Raji (cell line): ENCODE data around the gene UPK3A.

Experiments used
- POLR2A ChIP-seq: IDR thresholded peaks from 2 replicates; pipeline ENCODE4 v1.6.1; 2011; ENCODE audit warnings: low read depth, low read length, control low read depth; ENCODE audit not compliant: insufficient read depth

The UPK3A gene

DNA sequence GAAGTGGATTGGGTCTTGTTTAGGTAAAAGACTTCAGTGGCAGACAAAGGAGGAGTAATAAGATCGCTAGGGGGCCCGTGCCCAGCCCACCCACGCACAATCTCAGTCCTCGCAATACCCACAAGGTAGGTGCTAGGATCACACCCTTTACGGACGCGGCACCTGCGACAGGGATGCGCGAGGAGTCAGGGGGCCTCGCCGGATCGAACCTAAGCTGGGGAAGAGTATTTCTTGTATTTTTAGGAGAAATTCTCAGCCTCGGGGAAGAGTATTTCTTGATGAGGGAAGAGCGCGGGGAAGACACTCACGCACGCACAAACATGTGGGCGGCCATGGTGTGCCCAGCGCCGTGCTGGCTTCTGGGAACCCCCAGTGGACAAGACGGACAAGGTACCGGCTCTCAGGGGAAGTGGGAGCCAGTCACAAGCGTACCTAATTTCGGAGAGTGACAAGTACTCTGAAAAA lies 24.2 kb downstream of the UPK3A start:
- TF ChIP-seq POLR2A = no peak

DNA sequence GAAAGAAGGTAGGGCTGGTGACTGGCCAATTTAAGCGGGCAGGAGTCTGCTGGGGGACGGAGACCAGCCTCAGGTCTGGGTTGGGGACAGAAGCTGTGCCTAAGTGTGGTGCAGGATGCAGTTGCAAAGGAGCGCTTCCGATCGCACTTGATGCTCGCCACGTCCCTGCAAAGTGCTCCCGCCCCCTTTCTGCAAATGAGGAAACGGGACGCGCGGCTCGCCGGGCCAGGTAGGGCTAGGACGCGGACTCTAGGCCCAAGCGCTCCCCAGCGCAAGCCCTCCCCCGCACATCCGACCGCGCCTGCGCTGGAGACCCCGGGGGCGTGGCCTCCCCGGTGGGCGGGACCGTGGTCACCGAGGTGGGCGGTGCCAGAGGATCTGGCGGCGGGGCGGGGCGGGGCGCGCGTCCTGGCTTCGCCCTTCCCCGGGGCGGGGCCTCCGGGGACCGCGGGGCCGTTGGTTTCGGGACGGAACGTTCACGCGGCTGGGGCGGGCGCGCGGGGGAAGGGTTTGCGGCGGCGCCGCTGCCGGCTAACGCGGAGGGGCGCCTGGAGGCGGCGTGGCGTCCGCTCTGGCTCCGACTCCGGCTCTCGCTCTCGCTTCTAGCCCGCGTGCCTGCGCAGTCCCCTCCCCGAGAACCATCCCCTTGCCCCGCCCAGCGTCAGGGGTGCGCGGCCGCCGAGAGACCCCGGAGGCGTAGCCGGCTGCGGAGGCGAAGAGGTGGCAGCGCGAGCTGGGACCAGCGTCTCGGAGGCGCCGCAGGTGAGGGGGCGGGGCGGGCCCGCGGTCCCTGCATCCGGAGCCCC lies 24.9 kb downstream of the UPK3A start, which contains the start of gene FAM118A:
TSS of gene FAM118A (plus strand) at position 513 of the 806 bp plus-strand sequence. CDS start 12,446 bp downstream, outside the sequence.
- TF ChIP-seq POLR2A = peak; percentile 80

GRCh38 chr22:45310331-45310976 lies 25.7 kb downstream of the UPK3A start:
- no peak for TF ChIP-seq POLR2A

DNA sequence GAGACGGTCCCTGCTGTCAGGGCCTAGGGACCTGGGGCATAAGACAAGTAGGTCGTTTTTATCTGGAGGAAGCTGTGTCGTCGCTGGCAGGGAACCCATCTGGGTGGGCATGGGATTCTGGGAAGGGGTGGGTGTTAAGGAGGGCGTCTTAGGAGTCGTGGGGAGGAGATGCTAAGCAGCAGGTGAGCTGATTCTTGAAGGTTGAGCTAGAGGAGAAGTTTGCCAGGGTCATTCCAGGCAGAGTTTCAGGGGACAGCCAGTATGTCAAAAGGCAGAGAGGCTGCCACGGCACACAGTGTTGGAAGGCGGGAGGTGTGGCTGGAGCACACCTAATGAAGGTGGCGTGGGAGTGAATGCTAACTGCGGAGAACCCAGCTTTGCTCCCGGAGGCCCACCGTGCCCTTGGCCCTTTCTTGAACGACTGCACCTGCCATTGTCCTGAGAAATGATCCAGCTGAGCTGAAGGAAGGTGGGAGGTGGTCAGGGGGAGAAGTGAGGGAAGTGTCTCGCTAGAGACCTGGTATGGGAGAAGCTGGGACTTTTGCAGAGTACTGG lies 26.3 kb downstream of the UPK3A start:
- no peak for TF ChIP-seq POLR2A

DNA sequence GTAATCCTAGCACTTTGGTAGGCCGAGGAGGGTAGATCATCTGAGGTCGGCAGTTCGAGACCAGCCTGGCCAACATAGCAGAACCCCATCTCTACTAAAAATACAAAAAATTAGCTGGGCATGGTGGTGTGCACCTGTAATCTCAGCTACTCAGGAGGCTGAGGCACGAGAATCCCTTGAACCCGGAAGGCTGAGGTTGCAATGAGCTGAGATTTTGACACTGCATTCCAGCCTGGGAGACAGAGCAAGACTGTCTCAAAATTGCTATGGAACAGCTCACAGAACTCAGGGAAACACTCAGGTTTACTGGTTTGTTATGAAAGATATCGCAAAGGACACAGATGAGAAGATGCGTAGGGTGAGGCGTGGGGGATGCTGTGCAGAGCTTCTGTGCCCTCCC lies 27.7 kb downstream of the UPK3A start:
- TF ChIP-seq POLR2A = no peak

DNA sequence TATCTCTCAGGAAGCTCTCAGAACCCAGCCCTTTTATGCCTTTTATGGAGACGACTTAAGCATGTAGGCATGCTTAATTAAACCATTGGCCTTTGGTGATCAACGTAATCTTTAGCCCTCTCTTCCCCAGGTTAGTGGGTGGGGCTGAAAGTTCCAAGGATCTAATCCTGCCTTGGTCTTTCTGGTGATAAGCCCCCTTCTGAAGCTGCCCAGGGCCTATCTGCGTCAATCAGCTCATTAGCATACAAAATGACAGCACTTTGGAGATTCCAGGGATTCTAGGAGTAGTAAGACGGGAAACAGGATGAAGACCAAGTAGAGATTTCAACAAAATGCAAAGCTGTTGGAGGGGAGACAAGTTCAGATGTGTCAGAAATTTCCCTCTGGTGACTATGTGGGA lies 28.1 kb downstream of the UPK3A start:
- no peak for TF ChIP-seq POLR2A

DNA sequence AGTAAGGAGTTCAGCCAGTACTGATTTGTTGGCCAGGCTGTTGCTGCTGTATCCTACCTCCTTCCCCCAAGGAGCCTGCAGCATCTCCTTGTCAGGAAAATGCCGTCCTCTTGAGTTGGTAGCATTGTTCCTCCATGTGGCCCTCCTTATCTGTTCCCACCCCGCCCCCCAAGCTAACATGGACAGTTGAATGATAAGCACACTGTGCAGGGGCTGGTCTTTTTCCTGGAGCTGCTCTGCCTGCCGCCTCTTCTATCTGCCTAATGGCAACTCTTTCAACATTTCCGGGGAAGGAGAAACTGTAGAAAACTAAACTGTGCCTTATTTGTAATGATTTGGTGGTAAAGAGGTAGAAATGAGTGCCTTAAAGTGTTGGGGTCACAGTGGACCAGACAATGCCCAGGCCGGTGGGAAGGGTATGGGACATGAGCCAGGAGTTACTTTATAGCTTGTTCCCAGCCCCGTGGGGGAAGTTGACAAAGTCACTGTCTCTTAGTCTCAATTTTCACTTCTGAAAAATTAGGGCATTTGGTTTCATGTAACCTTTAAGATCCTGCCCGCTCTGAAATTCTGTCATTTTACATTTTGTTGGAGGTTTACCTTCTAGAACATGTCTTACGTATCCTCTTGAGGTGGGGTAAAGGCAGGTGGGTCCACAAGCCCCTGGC lies 29.4 kb downstream of the UPK3A start:
- no peak for TF ChIP-seq POLR2A

- TF ChIP-seq POLR2A = no peak
Observed at GRCh38 chr22:45314786-45315185, 30.0 kb downstream of the UPK3A start.

DNA sequence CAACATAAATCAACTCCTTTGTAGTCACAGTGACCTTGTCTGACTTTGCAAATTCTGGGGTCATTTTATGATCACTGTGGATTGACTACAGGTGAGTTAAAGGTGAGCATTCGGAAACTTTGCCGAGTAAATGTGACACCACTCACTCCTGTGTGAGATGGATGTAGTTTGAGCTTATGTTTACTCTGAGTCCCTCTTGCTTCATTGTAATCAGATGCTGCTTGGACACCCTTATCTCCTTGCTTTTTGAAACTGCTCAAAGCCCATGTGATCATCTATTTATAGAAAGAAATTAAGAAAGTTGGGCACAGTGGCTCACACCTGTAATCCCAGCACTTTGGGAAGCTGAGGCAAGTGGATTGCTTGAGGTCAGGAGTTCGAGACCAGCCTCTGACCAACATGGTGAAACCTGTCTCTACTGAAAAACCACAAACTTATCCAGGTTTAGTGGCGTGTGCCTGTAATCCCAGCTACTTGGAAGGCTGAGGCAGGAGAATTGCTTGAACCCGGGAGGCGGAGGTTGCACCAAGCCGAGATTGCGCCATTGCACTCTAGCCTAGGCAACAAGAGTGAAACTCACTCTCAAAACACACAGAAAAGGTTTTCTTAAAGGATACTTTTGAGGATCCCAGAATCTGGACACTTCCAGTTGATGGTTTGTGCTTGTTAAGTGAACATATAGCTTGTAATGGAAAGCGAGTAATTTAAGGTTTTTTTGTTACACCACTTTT lies 32.2 kb downstream of the UPK3A start:
- TF ChIP-seq POLR2A = no peak

GRCh38 chr22:45317551-45318167 lies 32.9 kb downstream of the UPK3A start:
- TF ChIP-seq POLR2A = no peak

DNA sequence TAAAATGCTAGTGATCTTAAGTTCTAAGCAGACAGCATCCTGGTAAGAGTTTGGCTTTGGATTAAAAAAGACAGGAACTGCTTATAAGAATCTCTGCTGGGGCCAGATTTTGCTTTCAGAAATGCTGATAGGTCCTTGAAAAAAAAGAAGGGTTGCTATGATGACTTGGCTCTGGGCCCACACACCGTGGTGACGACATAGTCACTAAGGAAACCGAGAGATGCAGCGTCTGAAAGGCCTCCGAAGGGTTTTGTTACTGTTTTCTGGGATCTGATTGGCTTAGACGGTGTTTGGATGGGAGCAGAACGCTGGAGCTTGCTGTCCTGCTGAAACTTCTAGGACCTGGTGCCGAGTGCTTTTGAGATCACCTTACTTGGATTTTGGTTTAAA lies 33.4 kb downstream of the UPK3A start:
- TF ChIP-seq POLR2A = no peak

GRCh38 chr22:45318558-45319323 lies 34.0 kb downstream of the UPK3A start:
- no peak for TF ChIP-seq POLR2A

- TF ChIP-seq POLR2A = no peak
Observed at GRCh38 chr22:45319324-45319685, 34.6 kb downstream of the UPK3A start.

GRCh38 chr22:45320357-45320976 lies 35.7 kb downstream of the UPK3A start:
- no peak for TF ChIP-seq POLR2A

GRCh38 chr22:45321827-45322226 lies 37.1 kb downstream of the UPK3A start:
- no peak for TF ChIP-seq POLR2A
